HG03439 (cell line): Measurements from ENCODE around the gene D2HGDH.
"Not testable (repeated sequence)": the region's sequence is repeated elsewhere in the genome, so short reads cannot be mapped to it uniquely, and the experiment has no call there.

Experiments
- ATAC-seq: cut with Tn5 transposase; IDR thresholded peaks from one replicate; pipeline ENCODE4 v1.9.1; 2021; ENCODE audit warnings: mild to moderate bottlenecking, moderate library complexity; ENCODE audit not compliant: unreplicated experiment

D2HGDH gene

GRCh38 chr2:241724975-241725870, 9.2 kb upstream of the D2HGDH start:
- ATAC-seq = no peak

GRCh38 chr2:241726459-241726858, 8.0 kb upstream of the D2HGDH start:
- ATAC-seq = no peak

DNA sequence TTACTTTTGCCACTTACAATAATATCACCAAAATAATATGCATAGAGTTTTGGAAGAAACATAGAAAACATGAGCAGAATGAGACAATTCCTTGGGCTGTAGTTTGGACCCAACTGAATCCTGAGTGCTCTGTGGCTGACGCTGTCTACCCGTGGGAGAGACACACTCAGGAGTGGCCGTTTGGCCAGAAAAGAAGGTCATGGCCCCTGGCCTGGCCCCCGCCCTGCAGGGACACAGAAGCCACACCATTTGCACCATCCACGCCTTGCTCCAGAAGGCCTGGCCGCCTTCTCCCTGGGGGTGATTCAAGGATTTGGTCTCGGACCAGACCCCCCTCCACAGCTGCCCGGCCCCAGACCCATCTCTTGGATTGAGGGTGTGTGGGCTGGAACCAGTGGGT, 6.4 kb upstream of the D2HGDH start:
- no peak for ATAC-seq

- no peak for ATAC-seq
Measured at GRCh38 chr2:241728627-241729026, 5.8 kb upstream of the D2HGDH start.

- ATAC-seq = no peak
Measured at GRCh38 chr2:241729868-241730267, 4.6 kb upstream of the D2HGDH start.

- no peak for ATAC-seq
Measured at GRCh38 chr2:241730671-241731293, 3.6 kb upstream of the D2HGDH start.

GRCh38 chr2:241732513-241733186, 1.8 kb upstream of the D2HGDH start:
- ATAC-seq = not testable (repeated sequence)

- no peak for ATAC-seq
Measured at GRCh38 chr2:241733391-241734207, 831 bp upstream of the D2HGDH start.

- ATAC-seq = peak; percentile 33
Measured at GRCh38 chr2:241734208-241734466, 293 bp upstream of the D2HGDH start.

- no peak for ATAC-seq
Measured at GRCh38 chr2:241736111-241736510, 1.7 kb downstream of the D2HGDH start.

GRCh38 chr2:241738040-241738686, 3.7 kb downstream of the D2HGDH start:
- no peak for ATAC-seq

DNA sequence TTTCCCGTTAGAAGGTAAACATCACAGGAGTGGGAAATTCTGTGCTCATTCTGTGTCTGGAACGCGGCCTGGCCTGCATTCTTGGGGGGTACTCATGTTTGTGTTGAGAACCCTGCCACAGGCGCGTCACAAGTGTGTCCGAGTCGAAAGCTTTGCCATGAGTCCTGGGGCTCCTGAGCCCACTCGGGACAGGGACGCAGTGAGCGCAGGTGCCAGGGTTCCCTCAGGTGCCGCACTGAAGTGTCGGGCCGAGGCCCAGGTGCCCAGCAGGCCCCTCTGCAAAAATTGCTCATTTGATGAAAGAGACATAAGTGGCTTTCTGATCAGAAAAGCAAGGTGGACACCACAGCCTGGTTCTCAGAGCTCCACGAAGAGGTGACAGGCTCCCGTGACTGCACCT, 4.7 kb downstream of the D2HGDH start:
- ATAC-seq = no peak

GRCh38 chr2:241739651-241740050, 5.2 kb downstream of the D2HGDH start:
- no peak for ATAC-seq

DNA sequence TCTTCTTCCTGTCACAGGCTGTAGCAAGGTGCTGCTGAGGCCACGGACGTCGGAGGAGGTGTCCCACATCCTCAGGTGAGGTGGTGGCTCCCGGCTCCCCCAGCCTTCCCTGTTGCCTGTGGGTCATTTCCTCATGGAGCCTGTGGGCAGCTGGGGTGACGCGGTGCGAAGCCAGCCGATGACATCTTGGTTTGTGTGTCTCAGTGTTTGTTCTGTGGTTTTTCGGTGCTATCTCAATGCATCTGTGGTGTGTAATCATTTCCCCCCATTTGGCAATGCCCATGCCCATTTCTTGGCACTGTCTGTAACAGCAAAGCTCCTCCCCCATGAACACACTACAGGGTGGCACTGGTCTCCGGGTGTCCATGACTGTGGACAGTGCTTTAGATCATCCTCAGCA, 6.6 kb downstream of the D2HGDH start:
- ATAC-seq = no peak

DNA sequence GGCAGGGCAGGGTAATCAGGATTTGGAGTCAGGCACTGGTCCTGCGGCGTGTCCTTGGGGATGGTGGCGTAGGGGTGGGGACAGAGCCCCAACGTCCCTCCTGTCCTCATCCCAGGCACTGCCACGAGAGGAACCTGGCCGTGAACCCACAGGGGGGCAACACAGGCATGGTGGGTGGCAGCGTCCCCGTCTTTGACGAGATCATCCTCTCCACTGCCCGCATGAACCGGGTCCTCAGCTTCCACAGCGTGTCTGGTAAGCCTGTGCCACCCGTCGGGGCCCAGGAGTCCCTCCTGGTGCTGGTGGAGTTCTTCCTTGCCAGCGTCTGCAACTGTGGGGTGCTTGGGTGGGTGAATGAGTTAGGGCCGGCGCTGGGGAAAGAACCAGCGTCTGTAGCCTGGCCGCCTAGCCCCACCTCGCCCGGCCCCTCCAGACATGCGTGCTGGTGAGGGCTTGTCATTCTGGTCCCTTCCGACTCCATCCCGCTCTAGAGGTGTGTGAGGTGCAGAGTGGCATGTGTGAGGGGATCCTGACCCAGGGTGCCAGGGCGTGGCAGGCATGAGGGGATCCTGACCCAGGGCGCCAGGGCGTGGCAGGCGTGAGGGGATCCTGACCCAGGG, 8.0 kb downstream of the D2HGDH start:
- ATAC-seq = no peak

GRCh38 chr2:241743008-241743407, 8.6 kb downstream of the D2HGDH start:
- ATAC-seq = not testable (repeated sequence)

DNA sequence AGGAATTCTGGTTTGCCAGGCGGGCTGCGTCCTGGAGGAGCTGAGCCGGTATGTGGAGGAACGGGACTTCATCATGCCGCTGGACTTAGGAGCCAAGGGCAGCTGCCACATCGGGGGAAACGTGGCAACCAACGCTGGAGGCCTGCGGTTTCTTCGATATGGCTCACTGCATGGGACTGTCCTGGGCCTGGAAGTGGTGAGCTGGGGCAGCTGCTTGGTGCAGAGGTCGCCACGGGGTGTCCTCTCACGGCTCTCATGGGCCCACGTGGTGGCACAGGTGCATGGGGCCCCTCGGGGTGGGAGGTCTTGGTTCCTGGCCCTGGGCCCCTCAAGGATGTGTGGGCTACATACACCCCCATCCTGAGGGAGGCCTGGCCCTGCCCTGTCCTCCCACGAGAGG, 9.2 kb downstream of the D2HGDH start:
- no peak for ATAC-seq

- no peak for ATAC-seq
Measured at GRCh38 chr2:241744028-241744754, 9.8 kb downstream of the D2HGDH start.

GRCh38 chr2:241745276-241745675, 10.8 kb downstream of the D2HGDH start:
- ATAC-seq = no peak

- no peak for ATAC-seq
Measured at GRCh38 chr2:241746084-241746483, 11.7 kb downstream of the D2HGDH start.
